HG02571 (cell line): ENCODE results near the gene SNRK.

Experiments
- ATAC-seq: cut with Tn5 transposase; IDR thresholded peaks from one replicate; pipeline ENCODE4 v1.9.1; 2021; ENCODE audit warnings: mild to moderate bottlenecking, moderate library complexity; ENCODE audit not compliant: unreplicated experiment

SNRK gene

GRCh38 chr3:43304126-43304525 is 17.8 kb downstream of the SNRK start:
- ATAC-seq = no peak

GRCh38 chr3:43307226-43307625 is 20.9 kb downstream of the SNRK start:
- ATAC-seq = no peak

- ATAC-seq = no peak
Observed at GRCh38 chr3:43307649-43308048, 21.3 kb downstream of the SNRK start.

- ATAC-seq = no peak
Observed at GRCh38 chr3:43309372-43310305, 23.3 kb downstream of the SNRK start.

- ATAC-seq = no peak
Observed at GRCh38 chr3:43316783-43317460, 30.6 kb downstream of the SNRK start.

- ATAC-seq = no peak
Observed at GRCh38 chr3:43317461-43318316, 31.3 kb downstream of the SNRK start.

- ATAC-seq = no peak
Observed at GRCh38 chr3:43319376-43319775, 33.0 kb downstream of the SNRK start.

GRCh38 chr3:43319794-43320193 is 33.5 kb downstream of the SNRK start:
- no peak for ATAC-seq

GRCh38 chr3:43320288-43320687 is 33.9 kb downstream of the SNRK start:
- no peak for ATAC-seq

- ATAC-seq = no peak
Observed at GRCh38 chr3:43323541-43323940, 37.2 kb downstream of the SNRK start.

- no peak for ATAC-seq
Observed at GRCh38 chr3:43326891-43327581, 40.7 kb downstream of the SNRK start.

GRCh38 chr3:43327582-43327979 is 41.2 kb downstream of the SNRK start:
- no peak for ATAC-seq

GRCh38 chr3:43328653-43329052 is 42.3 kb downstream of the SNRK start:
- ATAC-seq = no peak

- ATAC-seq = no peak
Observed at GRCh38 chr3:43330981-43331380, 44.6 kb downstream of the SNRK start.

GRCh38 chr3:43331381-43331780 is 45.0 kb downstream of the SNRK start:
- no peak for ATAC-seq

GRCh38 chr3:43334976-43335375 is 48.6 kb downstream of the SNRK start:
- no peak for ATAC-seq

- ATAC-seq = no peak
Observed at GRCh38 chr3:43335799-43336198, 49.5 kb downstream of the SNRK start.

- ATAC-seq = no peak
Observed at GRCh38 chr3:43338295-43338694, 52.0 kb downstream of the SNRK start.

GRCh38 chr3:43340403-43340802 is 54.1 kb downstream of the SNRK start:
- ATAC-seq = no peak

GRCh38 chr3:43341788-43342187 is 55.4 kb downstream of the SNRK start:
- ATAC-seq = no peak

GRCh38 chr3:43343185-43343584 is 56.8 kb downstream of the SNRK start:
- ATAC-seq = no peak
